Measurements from ENCODE around the gene ZG16B.

The ZG16B gene

GRCh38 chr16:2834968-2835367 is 4.9 kb downstream of the ZG16B start:
- no peak overlapping the region for H3K9ac ChIP-seq (ENCODE audit: insufficient read length, low read depth)
- peaks cover 17% of the 10 kb centered on the region for H3K4me1 ChIP-seq (ENCODE audit: insufficient read depth, insufficient read length)
- H3K4me3 ChIP-seq (ENCODE audit: insufficient read length, low read depth) = no peak overlapping the region
- no peaks in the 10 kb centered on the region for H3K9me3 ChIP-seq (ENCODE audit: insufficient read depth, low read length)
- H3K36me3 ChIP-seq (ENCODE audit: insufficient read depth, insufficient read length, low read length) = no peaks in the 10 kb centered on the region
- H3K27me3 ChIP-seq (ENCODE audit: insufficient read depth, insufficient read length) = no peaks in the 10 kb centered on the region
- no peak for DNase-seq (ENCODE audit: low read depth, low spot score)
- no peak for TF ChIP-seq SUZ12 (IDR thresholded peaks at IDR 0.05; ENCODE audit: extremely low read depth, insufficient read depth, insufficient read length)
- no peak for TF ChIP-seq ZNF274 (IDR thresholded peaks at IDR 0.05; ENCODE audit: low read depth, low read length)
- TF ChIP-seq YY1 (IDR thresholded peaks at IDR 0.05; ENCODE audit: insufficient read depth, insufficient read length) = no peak

GRCh38 chr16:2835638-2836493 is 5.8 kb downstream of the ZG16B start:
- DNase-seq (ENCODE audit: low read depth, low spot score) = peak; percentile 87
- no peak for TF ChIP-seq ZNF274 (IDR thresholded peaks at IDR 0.05; ENCODE audit: low read depth, low read length)
- TF ChIP-seq YY1 (IDR thresholded peaks at IDR 0.05; ENCODE audit: insufficient read depth, insufficient read length) = no peak
- TF ChIP-seq SUZ12 (IDR thresholded peaks at IDR 0.05; ENCODE audit: extremely low read depth, insufficient read depth, insufficient read length) = no peak
- H3K4me3 ChIP-seq (ENCODE audit: insufficient read length, low read depth) = no peak overlapping the region
- H3K36me3 ChIP-seq (ENCODE audit: insufficient read depth, insufficient read length, low read length) = no peaks in the 10 kb centered on the region
- H3K9ac ChIP-seq (ENCODE audit: insufficient read length, low read depth) = peak overlapping the region; percentile 50
- peaks cover 14% of the 10 kb centered on the region for H3K4me1 ChIP-seq (ENCODE audit: insufficient read depth, insufficient read length)
- no peaks in the 10 kb centered on the region for H3K27me3 ChIP-seq (ENCODE audit: insufficient read depth, insufficient read length)
- no peaks in the 10 kb centered on the region for H3K9me3 ChIP-seq (ENCODE audit: insufficient read depth, low read length)

- Histone ChIP-seq H3K9ac (ENCODE audit: insufficient read length, low read depth) (peak overlapping the region; percentile 50), H3K4me1 (ENCODE audit: insufficient read depth, insufficient read length) (peaks cover 14% of the 10 kb centered on the region), H3K4me3 (ENCODE audit: insufficient read length, low read depth) (no peak overlapping the region), H3K36me3 (ENCODE audit: insufficient read depth, insufficient read length, low read length) (no peaks in the 10 kb centered on the region), H3K9me3 (ENCODE audit: insufficient read depth, low read length) (no peaks in the 10 kb centered on the region), H3K27me3 (ENCODE audit: insufficient read depth, insufficient read length) (no peaks in the 10 kb centered on the region)
- DNase-seq (ENCODE audit: low read depth, low spot score) = no peak
- TF ChIP-seq SUZ12 (IDR thresholded peaks at IDR 0.05; ENCODE audit: extremely low read depth, insufficient read depth, insufficient read length) (no peak), YY1 (IDR thresholded peaks at IDR 0.05; ENCODE audit: insufficient read depth, insufficient read length) (no peak), ZNF274 (IDR thresholded peaks at IDR 0.05; ENCODE audit: low read depth, low read length) (no peak)
Observed at GRCh38 chr16:2836646-2837508, 6.8 kb downstream of the ZG16B start.

GRCh38 chr16:2838928-2839327 is 8.8 kb downstream of the ZG16B start:
- no peak overlapping the region for H3K9ac ChIP-seq (ENCODE audit: insufficient read length, low read depth)
- peak; percentile 32 for DNase-seq (ENCODE audit: low read depth, low spot score)
- no peak overlapping the region for H3K4me3 ChIP-seq (ENCODE audit: insufficient read length, low read depth)

DNA sequence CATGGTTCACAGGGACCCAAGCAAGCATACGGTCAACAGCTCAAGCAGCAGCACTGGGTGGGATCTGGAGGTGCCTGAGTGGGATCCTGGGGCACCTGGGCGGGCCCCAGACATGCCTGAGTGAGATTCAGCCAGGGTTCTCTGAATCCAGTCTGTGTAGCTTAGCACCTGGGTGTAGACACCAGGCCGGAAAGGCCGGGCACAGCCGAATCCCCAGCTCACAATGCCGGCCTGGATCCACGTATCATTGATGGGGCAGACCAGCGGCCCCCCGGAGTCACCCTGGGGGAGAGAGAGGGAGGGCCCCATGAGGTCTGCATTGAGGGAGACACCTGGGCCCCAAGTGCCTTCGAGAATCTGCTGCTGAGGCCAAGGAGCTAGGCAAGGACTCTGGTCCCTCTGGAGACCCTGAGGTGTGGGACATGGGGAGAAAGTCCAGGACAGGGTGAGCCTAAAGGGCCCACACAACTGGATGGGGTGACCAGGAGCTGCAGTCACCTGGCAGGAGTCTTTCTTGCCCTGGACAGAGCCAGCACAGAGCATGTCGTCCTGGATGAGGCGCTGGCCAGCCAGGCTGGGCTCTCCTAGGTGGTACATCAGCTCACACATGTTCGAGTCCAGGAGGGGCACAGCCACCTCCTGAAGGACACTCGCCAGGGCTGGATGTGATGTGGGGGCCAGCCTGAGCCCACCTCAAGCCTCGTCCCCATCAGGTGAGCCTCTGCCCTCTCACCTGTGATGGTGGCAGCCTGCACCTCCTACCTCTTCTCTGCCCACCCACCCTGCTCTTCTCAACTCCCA is 9.7 kb downstream of the ZG16B start:
- Histone ChIP-seq H3K9ac (ENCODE audit: insufficient read length, low read depth) (no peak overlapping the region), H3K9me3 (ENCODE audit: insufficient read depth, low read length) (no peaks in the 10 kb centered on the region), H3K27me3 (ENCODE audit: insufficient read depth, insufficient read length) (no peaks in the 10 kb centered on the region), H3K4me1 (ENCODE audit: insufficient read depth, insufficient read length) (peaks cover 14% of the 10 kb centered on the region), H3K36me3 (ENCODE audit: insufficient read depth, insufficient read length, low read length) (no peaks in the 10 kb centered on the region), H3K4me3 (ENCODE audit: insufficient read length, low read depth) (no peak overlapping the region)
- TF ChIP-seq ZNF274 (IDR thresholded peaks at IDR 0.05; ENCODE audit: low read depth, low read length) (no peak), SUZ12 (IDR thresholded peaks at IDR 0.05; ENCODE audit: extremely low read depth, insufficient read depth, insufficient read length) (no peak), YY1 (IDR thresholded peaks at IDR 0.05; ENCODE audit: insufficient read depth, insufficient read length) (no peak)
- DNase-seq (ENCODE audit: low read depth, low spot score) = no peak

More at GRCh38 chr16:2838928-2839327, 8.8 kb downstream of the ZG16B start:
- Histone ChIP-seq H3K4me1 (ENCODE audit: insufficient read depth, insufficient read length) (peaks cover 14% of the 10 kb centered on the region), H3K27me3 (ENCODE audit: insufficient read depth, insufficient read length) (no peaks in the 10 kb centered on the region), H3K36me3 (ENCODE audit: insufficient read depth, insufficient read length, low read length) (no peaks in the 10 kb centered on the region), H3K9me3 (ENCODE audit: insufficient read depth, low read length) (no peaks in the 10 kb centered on the region)
- no peak for TF ChIP-seq YY1 (IDR thresholded peaks at IDR 0.05; ENCODE audit: insufficient read depth, insufficient read length)
- no peak for TF ChIP-seq ZNF274 (IDR thresholded peaks at IDR 0.05; ENCODE audit: low read depth, low read length)
- TF ChIP-seq SUZ12 (IDR thresholded peaks at IDR 0.05; ENCODE audit: extremely low read depth, insufficient read depth, insufficient read length) = no peak

- Histone ChIP-seq H3K36me3 (ENCODE audit: insufficient read depth, insufficient read length, low read length) (no peaks in the 10 kb centered on the region), H3K9me3 (ENCODE audit: insufficient read depth, low read length) (peaks cover 7% of the 10 kb centered on the region; the same call in 1 of the 2 replicates), H3K4me3 (ENCODE audit: insufficient read length, low read depth) (no peak overlapping the region), H3K27me3 (ENCODE audit: insufficient read depth, insufficient read length) (no peaks in the 10 kb centered on the region), H3K9ac (ENCODE audit: insufficient read length, low read depth) (no peak overlapping the region), H3K4me1 (ENCODE audit: insufficient read depth, insufficient read length) (peaks cover 11% of the 10 kb centered on the region)
- DNase-seq (ENCODE audit: low read depth, low spot score) = no peak
- TF ChIP-seq SUZ12 (IDR thresholded peaks at IDR 0.05; ENCODE audit: extremely low read depth, insufficient read depth, insufficient read length) (no peak), ZNF274 (IDR thresholded peaks at IDR 0.05; ENCODE audit: low read depth, low read length) (no peak), YY1 (IDR thresholded peaks at IDR 0.05; ENCODE audit: insufficient read depth, insufficient read length) (no peak)
Observed at GRCh38 chr16:2840914-2841313, 10.8 kb downstream of the ZG16B start.
